ENCODE measurements around the gene FAM240B. TPM values are rescaled to one million over a fixed set of nuclear protein-coding genes. Genes with fewer than 3 reads are reported as not detected.

The FAM240B gene
- total RNA-seq, 3 donors from 2014 or later = not detected

DNA sequence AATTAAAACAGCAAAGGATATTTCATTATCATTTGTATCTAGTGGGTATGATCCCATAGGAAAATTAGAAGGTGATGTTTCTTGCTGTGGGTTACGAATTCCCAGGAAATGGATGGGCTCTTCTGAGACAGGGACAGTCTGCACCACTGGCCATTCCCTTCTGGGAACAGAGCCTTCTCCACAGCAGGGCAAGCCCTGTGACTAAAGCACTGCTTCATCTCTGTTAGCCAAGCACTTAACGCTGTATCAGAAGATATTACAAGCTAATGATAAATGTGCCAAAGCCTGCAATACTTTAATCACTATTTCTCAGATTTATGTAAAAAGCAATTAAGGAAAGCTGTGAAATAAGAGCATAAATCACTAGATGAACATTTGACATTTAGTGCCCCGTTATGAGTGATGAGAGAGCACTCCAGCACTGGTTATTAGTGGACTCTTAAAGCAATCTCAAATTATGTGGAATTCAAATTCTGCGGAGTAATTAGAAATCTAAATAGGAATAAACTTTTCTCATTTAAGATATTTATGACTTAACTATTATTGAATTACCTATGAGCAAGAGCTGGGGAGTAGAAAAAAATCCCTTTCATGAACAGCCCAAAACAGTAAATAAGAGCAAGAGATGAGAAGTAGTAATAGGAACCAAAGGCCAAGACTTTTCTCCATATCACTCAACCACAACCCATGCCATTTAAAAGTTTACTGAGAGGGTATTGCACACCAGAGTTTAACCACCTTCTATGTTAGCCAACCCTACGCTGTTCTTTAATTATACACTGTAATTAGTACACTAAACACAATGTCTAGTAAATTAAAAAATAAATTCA, 49.2 kb downstream of the FAM240B start:
- Histone ChIP-seq H3K27me3 (no peaks in the 10 kb centered on the region), H3K9me3 (no peaks in the 10 kb centered on the region), H3K27ac (no peak overlapping the region), H3K4me1 (no peaks in the 10 kb centered on the region), H3K36me3 (no peaks in the 10 kb centered on the region), H3K4me3 (no peak overlapping the region)
- intact Hi-C loops (cut with DNase I; ENCODE audit: low total_unique reads) = no loop called here
- no peak for DNase-seq (ENCODE audit: low spot score in 2 of 2)
- TF ChIP-seq POLR2AphosphoS5 (IDR thresholded peaks at IDR 0.05) (no peak), POLR2A (IDR thresholded peaks at IDR 0.05) (no peak)
- TF ChIP-seq, protein P1, sequence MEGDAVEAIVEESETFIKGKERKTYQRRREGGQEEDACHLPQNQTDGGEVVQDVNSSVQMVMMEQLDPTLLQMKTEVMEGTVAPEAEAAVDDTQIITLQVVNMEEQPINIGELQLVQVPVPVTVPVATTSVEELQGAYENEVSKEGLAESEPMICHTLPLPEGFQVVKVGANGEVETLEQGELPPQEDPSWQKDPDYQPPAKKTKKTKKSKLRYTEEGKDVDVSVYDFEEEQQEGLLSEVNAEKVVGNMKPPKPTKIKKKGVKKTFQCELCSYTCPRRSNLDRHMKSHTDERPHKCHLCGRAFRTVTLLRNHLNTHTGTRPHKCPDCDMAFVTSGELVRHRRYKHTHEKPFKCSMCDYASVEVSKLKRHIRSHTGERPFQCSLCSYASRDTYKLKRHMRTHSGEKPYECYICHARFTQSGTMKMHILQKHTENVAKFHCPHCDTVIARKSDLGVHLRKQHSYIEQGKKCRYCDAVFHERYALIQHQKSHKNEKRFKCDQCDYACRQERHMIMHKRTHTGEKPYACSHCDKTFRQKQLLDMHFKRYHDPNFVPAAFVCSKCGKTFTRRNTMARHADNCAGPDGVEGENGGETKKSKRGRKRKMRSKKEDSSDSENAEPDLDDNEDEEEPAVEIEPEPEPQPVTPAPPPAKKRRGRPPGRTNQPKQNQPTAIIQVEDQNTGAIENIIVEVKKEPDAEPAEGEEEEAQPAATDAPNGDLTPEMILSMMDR (IDR thresholded peaks at IDR 0.05) = no peak

DNA sequence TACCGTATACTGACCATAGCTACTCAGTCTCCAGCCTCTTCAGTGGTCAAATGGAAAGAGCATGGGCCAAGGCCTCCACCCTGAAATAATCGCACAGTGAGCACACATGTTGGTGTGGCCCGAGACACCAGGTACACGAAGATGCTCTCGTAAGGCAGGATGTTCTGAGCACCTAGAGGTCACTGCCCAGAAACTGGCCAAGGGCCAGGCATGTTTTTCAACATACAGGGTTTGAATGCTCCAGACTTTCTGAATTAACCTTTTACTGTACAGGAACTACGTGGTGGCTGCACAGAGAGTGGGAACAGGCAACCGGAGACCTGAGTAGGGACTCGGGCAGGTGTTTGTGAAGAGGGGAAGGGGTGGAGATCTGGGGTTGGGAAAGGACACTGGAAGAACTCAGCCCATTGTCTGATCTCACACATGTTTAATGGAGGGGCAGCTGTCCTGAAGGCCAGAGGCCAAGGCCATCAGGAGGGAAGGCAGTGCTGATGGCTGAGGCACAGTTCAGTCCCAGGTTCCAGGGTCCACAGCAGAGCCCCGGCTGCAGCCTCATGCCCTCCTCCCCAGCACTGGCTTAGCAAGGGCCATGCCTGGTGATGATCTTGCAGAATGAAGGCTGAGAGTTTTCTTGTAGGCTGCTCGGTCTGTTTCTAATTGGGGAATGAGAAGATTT, 51.0 kb downstream of the FAM240B start:
- Histone ChIP-seq H3K4me1 (no peaks in the 10 kb centered on the region), H3K4me3 (no peak overlapping the region), H3K27me3 (no peaks in the 10 kb centered on the region), H3K36me3 (no peaks in the 10 kb centered on the region), H3K9me3 (no peaks in the 10 kb centered on the region), H3K27ac (no peak overlapping the region)
- TF ChIP-seq POLR2A (IDR thresholded peaks at IDR 0.05) = no peak
- TF ChIP-seq, protein P1 (IDR thresholded peaks at IDR 0.05) = no peak
- TF ChIP-seq POLR2AphosphoS5 (IDR thresholded peaks at IDR 0.05) = no peak
- DNase-seq (ENCODE audit: low spot score in 2 of 2) = no peak
- intact Hi-C loops (cut with DNase I; ENCODE audit: low total_unique reads) = no loop called here

DNA sequence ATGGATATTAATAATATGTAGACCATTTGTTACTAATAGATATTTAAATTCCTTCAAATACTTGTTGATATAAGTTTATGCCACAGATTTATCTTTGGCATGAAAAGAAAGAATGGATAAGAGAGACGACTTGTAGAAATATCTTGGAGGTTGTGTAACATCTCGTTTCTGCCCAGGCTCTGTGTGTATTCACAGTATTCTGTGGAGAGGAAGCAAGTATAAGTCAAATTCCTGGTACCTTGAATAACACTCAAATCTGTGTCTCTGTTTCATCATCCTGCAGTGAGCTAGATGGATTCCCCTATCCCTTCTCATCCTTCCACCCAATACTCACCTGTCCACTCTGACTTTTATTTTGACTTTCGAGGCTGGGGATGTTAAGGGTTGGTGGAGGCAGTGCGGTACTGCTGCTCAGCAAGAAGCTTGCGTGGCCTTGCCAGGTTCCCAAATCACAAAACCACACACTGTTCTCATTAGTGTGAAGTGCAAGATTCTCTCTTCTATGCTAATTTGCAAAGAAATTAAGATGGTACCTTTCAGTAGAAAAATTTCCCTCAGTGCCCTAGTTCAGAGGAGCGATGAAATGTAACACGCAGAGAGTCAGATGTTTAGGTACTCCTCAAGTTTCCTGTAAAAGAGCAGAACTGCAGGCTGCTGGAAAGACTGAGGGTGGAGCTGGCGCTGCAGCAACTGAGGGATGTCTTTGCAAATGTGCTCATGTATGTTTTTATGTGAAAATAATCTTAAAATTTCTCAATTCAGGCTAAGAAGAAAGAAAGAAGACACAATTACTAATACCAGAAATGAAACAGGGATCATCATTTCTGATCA, 57.0 kb downstream of the FAM240B start:
- Histone ChIP-seq H3K9me3 (no peaks in the 10 kb centered on the region), H3K27ac (no peak overlapping the region), H3K36me3 (no peaks in the 10 kb centered on the region), H3K4me3 (no peak overlapping the region), H3K27me3 (no peaks in the 10 kb centered on the region), H3K4me1 (no peaks in the 10 kb centered on the region)
- DNase-seq (ENCODE audit: low spot score in 2 of 2) = no peak
- TF ChIP-seq, protein P1 (IDR thresholded peaks at IDR 0.05) = no peak
- no peak for TF ChIP-seq POLR2AphosphoS5 (IDR thresholded peaks at IDR 0.05)
- TF ChIP-seq POLR2A (IDR thresholded peaks at IDR 0.05) = no peak
- intact Hi-C loops (cut with DNase I; ENCODE audit: low total_unique reads) = no loop called here

DNA sequence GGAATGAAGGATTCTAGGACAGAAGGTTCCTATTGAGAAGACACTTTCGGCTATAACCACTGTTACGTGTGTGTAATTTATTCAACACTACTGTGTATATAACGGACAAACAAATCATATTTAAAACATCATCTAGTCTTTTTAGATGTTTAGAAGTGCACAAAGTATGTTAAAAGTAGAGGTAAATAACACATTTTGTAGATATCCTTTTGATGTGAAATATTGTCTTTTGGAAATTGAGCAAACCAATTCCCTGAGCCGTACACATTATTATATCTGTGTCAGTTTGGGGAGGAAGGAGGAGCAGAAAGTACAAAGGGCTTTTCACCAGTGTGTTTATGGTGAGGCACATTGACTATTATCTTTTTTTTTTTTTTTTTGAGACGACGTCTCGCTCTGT, 60.4 kb downstream of the FAM240B start:
- intact Hi-C loops (cut with DNase I; ENCODE audit: low total_unique reads) = no loop called here

More for the DNA sequence above, 60.4 kb downstream of the FAM240B start:
- Histone ChIP-seq H3K9me3 (no peaks in the 10 kb centered on the region), H3K4me3 (no peak overlapping the region), H3K4me1 (no peaks in the 10 kb centered on the region), H3K27me3 (no peaks in the 10 kb centered on the region), H3K36me3 (no peaks in the 10 kb centered on the region), H3K27ac (no peak overlapping the region)
- TF ChIP-seq, protein P1 (IDR thresholded peaks at IDR 0.05) = no peak
- TF ChIP-seq POLR2AphosphoS5 (IDR thresholded peaks at IDR 0.05) (no peak), POLR2A (IDR thresholded peaks at IDR 0.05) (no peak)
- no peak for DNase-seq (ENCODE audit: low spot score in 2 of 2)

Measured in breast epithelium (tissue), 4 donors.